Activated T-cell treated with anti-CD3 and anti-CD28 coated beads, Interleukin-2, amount 50 U/mL, for 1 hour (primary cell): ENCODE data around the gene EML4.
"Not testable (repeated sequence)": the region's sequence is repeated elsewhere in the genome, so short reads cannot be mapped to it uniquely, and the experiment has no call there.

Source experiments
- DNase-seq: peaks from one replicate; pipeline ENCODE4 v3.0.0-alpha.2; 2020

Gene EML4

DNA sequence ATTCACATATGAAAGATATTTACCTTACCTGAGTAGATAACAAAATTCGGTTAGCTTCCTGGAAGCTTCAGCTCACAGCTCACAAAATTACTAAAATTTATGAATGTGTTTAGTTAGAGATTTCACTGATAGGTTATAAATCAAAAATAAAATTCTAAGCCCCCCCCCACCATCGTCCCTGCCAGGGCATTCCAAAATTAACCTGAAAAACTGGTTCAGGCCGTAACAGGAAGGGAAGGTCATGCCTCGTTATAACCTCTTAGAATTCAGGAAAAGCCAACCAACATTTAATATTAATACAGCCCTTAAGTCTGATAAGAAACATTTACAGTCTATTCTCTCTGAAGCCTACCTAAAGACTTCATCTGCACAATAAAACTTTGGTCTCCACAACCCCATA, 143.0 kb downstream of the EML4 start:
- DNase-seq, result no peak

DNA sequence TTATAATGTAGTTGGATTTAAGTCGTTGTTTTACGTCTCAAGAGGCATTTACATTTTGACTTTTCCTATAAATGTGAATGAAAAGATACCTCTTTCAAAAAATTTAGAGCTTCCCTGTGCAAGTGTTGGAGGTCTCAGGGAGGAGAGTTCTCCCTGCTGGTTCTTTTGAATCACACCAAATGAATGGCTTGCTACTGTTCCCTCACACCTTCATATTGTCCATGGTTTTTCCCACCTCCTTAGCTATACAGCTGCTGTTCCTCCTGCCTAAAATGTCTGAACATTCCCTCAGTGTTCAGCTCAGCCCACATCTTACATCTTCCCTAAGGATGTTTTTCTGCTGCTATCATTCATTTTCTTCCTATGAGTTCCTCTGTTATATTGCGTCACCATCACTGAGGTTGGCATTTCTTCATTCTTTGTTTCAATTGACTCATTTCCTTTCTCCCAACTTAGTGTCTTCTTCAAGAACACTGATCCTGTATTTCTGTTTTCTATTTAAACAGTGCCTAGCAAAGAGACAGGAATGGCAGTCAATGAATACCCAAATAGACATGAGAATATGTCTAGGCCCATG, 145.8 kb downstream of the EML4 start:
- no peak for DNase-seq

DNA sequence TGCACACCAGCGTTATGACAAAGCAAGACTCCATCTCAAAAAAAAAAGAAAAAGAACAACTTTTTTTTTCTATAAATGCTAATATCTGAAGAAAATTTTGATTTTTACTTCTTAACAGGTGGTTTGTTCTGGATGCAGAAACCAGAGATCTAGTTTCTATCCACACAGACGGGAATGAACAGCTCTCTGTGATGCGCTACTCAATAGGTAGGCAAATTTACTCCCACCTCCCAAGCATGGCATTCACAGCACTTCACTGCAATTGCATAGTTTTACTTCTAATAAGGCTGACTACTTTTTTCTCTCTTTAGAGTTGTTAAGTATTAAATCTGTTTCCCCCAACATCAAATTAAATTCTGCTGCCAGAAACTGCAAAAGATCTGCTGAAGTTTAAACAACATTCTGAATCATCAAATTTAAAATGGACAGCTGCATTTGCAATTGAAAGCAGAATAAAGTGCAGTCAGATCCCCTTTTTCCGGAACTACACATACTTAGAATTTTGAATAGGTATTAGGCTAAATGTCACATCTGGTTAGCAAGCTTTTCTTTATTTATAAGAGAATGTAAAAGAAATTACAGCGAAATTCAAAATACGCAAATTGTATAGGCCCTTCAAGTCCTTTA, 146.8 kb downstream of the EML4 start:
- no peak for DNase-seq

DNA sequence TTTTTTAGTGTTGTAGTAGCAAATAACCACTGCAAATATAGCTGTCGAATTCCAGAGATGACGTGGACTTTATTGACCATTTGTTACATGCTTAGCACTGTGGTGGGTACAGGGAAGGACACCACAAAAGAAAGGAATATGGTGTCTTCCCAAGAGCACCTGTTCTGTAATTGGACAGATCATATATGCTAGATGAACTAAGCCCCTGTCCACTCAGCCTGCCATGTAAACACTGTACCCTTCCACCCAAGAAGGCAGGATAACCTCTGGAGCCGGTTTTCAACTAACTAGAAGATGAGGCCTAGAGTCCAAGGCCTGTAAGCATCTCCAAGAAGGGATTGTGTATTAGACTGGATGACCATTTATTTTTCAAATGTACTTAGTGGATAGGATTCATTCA, 147.8 kb downstream of the EML4 start:
- DNase-seq, result no peak

DNA sequence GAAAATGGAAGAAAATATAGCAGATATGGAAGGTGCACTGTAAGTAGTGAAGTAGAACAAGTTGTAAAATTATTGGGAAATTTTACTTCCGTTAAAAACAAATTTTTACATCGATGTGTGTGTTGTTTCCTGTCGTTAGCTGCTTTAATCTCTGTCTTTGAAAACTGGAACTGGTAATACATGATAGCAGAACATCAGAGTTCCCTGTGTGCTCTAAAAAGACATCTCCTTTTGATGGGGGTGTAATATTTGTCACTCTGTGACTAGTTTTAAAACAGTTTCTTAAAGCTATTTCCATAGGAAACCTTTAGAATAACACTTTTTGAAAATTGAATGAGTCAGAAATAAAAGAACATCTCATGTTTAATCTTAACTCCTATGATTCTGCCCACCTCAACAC, 148.3 kb downstream of the EML4 start:
- DNase-seq, result no peak

DNA sequence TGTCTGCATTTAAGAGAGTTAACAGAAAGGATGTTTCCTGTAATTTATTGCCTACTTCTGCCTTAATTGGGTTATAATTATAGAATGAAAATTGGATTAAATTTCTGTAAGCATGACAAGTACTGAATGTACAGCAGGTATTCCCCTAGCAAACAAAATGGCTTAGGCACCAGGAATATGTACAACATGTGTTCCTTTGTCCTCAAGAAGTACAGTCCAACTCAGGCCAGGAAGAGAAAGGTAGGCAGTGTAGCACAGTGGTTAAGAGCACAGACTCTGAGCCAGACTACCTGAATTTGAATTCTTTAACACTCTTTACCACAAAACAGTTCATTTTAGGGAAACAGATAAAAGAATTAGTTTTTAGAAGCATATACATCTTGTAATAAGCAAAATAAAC, 148.8 kb downstream of the EML4 start:
- DNase-seq, result no peak

DNA sequence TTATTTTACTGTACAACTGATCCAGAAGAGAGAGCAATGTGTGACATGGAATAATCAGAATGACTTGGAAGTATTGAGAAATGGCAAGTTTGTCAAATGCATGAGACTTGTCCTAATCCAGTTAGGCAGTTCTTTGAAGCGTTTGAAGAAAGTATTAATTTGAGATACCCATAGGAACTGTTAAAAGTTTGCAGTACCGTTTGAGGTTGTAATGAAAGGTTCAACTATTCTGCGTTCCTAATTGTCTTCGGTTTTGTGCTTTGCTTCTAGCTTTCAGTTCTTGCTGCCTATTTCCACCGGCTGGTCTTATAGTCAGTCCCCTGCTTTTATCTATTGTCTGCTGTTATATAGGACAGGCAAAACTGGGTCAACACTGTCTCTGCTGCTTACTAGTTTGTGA, 150.1 kb downstream of the EML4 start:
- no peak for DNase-seq

DNA sequence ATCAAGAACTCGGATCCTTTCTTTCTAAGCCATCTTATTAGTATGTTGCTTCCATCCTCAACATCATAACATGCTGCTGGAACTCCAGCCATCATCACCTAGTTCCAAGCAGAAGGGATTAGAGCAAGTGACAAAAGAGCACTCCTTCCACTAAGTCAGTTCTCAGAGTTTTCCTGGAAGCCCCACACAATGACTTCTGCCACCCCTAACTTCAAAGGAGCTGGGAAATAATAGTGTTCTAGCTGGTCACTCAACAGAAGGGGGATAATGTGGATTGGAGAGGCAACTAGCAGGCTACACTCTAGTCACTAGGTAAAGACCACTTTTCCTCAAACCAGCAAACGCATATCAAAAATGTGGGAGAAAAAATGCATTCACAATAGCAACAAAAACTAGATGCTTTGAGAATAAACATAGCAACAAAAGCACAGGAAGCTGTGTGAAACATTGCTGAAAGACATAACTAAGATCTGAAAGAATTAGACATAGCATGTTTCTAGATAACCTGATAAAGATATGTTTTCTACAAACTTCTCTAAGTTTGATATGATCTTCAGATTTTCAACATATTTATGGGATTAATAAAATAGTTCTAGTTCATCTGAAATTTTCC, 152.4 kb downstream of the EML4 start:
- DNase-seq, result no peak

DNA sequence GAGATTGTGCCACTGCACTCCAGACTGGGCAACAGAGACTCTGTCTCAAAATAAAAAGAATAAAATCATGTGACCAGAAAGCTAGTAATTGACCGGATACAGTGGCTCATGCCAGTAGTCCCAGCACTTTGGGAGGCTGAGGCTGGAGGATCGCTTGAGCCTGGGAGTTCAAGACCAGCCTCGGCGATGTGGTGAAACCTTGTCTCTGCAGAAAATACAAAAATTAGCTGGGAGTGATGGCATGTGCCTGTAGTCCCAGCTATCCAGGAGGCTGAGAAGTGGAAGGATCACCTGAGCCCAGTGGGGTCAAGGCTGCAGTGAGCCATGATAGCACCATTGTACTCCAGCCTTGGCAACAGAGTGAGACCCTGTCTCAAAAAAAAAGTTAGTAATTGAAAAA, 155.1 kb downstream of the EML4 start:
- no peak for DNase-seq

DNA sequence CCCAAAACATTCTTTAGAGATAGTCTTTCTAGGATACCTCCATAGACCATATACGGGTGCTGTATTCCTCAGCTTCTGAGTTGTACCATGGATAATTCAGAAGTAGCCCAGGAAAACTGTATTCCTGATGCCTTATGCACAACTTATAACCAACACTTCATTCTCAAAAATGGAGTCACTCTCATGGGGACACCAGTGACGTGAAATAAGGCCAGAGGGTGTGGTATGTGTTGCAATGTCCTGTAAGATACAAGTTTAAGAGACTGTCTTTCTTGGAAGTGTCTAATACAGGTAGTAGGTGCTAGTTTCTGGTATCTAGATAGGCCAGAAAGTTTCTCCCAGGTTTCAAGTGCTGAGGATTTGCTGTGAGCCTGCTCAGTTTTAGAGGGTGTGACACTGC, 155.8 kb downstream of the EML4 start:
- DNase-seq, result no peak

DNA sequence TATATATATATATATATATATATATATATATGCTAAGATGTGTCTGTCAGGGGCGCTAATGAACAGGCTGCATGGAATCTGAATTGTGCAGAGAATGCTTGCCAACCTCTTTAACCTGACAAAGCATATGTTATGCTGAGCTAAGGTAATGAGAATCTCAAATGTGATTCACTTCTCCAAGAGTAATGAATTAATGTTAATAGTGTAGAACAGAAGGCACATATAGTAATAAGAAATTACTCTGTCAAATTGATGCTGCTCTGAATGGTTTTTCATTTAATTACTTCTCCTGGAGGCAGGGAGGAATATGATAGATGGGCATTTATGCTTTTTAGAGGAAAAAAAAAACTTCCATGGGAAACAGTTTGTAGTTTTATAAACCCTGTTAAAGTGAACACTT, 156.5 kb downstream of the EML4 start:
- no peak for DNase-seq

DNA sequence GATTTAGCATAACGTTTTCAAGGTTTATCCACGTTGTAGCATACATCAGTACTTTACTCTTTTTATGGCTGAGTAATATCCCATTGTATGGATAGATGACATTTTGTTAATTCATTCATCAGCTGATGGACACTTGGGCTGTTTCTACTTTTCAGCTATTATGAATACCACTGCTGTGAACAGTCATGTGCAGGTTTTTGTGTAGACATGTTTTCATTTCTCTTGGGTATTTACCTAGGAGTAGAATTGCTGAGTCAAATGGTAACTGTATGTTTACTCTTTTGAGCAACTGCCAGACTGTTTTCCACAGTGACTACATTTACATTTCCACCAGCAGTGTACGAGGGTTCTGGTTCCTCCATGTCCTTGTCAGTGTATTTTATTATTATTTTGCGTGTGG, 158.0 kb downstream of the EML4 start:
- DNase-seq, result no peak

DNA sequence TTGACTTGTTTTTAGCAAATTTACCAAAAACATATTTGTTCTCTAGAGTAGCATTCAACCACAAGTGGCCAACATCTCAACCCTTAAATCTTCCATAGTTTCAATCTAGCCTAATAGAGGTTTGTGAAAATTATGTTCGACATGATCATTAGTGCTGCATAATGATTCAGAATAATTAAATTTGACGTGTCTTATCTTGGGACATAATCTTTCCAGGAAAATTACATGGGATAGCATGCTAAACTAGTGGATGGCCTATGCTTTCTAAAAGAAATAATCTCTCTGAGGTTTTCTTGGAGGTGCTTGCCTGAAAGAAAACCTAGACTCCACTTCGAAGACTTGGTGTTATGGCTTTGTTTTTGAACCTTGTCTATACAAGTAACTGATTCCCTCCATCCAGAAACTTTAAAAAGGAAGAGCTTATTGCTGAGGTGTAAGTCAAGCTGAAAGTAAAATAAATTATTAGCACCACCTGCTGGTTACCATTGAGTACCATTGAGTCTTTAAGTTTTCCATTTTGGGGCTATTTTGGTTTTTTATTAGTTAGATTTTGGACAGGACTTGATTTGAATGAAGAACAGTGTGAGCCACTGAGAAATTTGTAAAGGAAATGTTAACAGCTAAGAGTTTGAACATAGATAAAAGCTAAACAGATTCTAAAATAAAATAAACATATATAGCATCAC, 159.1 kb downstream of the EML4 start:
- DNase-seq, result no peak

DNA sequence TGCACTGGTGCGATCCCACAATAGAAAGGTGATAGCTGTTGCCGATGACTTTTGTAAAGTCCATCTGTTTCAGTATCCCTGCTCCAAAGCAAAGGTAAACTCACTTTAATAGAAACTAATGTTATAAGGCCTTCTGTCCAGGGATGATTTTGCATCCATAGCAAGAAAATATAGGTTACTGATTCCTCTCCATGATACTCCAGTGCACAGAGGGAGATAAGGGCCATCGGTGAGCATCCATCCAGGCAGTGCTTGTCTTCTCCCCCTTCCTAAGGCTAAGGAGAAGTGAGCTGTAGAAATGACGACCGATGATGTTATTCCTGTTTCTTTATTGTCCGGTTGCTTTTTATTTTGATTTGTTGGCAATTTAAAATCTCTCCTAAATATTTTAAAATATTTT, 159.8 kb downstream of the EML4 start:
- no peak for DNase-seq

DNA sequence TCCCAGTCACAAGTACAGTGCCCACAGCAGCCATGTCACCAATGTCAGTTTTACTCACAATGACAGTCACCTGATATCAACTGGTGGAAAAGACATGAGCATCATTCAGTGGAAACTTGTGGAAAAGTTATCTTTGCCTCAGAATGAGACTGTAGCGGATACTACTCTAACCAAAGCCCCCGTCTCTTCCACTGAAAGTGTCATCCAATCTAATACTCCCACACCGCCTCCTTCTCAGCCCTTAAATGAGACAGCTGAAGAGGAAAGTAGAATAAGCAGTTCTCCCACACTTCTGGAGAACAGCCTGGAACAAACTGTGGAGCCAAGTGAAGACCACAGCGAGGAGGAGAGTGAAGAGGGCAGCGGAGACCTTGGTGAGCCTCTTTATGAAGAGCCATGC, 160.6 kb downstream of the EML4 start:
- DNase-seq, result no peak

DNA sequence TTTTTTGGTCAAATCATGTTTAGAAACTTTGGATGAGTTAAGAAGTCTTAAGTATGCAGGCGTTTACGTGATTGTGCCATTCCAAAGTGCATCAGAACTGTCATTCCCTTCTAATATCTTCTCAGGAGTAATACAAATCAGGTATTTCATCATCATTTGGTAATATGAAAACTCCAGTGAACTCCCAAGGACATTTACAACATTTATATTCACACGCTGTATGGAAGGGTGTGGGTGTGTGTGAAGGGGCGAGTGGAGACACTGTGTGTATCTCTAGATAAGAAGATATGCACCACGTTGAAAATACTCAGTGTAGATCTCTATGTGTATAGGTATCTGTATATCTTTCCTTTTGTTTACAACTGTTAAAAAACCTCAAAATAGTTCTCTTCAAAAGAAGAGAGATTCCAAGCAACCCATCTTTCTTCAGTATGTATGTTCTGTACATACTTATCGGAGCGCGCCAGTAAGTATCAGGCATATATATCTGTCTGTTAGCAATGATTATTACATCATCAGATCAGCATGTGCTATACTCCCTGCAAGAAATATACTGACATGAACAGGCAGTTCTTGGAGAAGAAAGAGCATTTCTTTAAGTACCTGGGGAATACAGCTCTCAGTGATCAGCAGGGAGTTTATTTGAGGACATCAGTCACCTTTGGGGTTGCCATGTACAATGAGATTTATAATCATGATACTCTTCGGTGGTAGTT, 162.6 kb downstream of the EML4 start:
- DNase-seq, result no peak

DNA sequence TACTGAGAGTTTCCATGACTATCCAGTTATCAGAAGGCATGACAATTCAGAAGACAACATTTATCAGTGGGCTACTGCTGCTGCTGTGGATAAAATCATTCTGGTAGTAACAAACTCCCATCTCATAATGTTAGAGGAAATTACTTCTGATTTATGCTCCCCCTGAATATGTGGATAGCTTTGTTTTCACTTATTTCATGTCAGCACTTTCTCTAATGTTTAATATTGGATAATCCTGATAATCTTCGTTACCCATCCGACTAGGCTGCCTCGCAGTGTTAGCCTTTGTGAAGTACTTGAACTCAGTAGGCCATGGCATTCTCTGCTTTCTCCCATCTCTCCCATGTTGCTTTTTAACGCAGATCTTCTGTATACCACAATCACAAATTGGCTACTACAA, 163.4 kb downstream of the EML4 start:
- DNase-seq, result no peak

DNA sequence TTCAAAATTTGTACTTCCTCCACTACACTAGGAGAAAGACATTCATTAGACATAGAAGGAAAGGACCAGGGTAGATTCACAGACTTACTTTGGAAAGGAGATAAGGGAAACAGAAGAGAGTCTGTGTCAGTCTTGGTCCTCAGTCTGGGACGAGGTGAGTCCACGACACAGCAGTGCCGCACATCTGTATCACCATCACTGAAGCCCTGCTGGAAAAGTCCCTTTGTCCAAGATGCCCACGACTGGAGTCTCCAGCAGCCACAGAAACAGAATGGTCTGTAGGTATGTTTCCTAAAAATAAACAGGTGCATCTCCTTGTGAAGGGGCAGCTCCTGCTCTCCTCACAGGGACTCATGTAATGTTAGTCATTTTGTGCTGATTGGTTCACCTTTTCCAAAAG, 164.4 kb downstream of the EML4 start:
- no peak for DNase-seq

DNA sequence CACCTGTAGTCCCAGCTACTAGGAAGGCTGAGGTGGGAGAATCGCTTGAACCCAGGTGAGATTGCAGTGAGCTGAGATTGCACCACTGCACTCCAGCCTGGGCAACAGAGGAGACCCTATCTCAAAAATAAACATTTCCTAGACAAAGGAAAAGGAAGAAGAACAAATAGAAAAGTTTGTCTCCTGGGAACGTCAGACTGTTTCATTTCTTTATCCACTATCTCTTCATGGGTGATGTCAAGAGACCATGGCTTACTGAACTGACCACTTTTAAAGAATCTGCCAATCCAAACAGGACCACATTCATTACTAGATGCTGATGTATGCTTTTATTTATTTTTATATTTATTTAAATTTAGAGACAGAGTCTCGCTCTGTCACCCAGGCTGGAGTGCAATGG, 165.1 kb downstream of the EML4 start:
- DNase-seq, result no peak

DNA sequence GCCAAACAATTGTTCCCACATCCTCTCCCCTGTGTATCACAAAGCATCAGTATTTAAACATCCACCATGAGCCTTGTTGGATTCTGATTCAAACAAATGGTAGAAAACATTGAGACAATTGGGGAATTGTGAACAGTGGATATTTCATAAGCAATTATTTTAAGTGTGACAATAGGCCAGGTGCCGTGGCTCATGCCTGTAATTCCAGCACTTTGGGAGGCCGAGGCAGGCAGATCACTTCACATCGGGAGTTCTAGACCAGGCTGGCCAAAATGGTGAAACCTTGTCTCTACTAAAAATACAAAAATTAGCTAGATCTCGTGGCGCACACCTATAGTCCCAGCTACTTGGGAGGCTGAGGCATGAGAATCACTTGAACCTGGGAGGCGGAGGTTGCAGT, 165.7 kb downstream of the EML4 start:
- not testable (repeated sequence) for DNase-seq

DNA sequence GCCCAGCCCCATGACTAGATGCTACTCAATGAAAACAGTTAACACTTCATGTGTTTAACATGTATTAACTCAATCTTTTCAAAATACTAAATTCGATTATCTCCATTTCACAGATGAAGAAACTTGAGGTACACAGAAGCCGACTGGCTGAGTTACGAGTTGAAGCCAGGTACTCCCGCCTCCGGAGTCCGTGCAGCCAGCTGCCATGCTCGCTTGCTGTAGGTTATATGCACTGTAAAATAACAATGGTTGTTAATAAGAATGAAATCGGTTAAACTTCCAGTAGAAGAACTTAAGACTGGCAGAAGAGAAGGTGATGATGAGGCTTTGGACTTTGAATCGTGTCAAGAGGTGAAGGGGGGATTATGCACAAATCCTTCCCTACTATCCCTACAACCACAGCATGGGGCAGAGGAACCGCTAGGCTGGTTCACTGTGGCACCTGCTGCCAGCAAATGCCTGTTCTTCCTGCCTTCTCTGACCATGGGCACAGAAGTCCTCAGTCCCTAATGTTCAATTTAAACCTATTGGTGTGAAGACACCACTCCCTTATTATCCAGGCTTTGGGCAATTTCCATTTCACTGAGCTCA, 166.5 kb downstream of the EML4 start:
- DNase-seq, result no peak

DNA sequence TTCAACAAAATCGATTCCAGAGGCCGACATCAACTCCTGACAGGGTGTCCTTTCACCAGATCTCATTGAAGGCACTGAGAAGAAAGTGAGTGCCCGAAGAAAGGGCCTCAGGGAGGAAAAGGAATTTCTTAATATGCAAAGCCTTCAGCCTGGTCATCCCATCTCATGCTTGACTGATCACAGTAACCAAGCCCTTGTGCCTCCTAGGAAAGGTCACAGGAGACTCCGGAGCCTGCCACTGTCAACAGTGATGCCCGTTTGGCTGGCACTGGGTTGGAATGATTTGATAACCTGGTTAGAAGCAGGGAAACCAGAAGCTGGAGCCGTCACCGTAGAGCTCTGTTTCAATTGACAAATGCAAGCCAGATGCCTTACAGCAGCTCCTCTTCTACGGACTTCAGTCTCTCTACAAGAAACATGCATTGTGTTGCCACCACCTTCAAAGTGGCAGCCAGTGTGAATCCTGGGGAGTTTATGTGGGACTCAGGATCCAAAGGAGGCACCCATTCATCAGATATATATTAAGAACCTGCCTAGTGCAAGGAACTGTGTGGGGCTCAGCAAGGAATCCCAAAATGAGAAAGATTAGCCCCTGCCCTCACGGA, 167.3 kb downstream of the EML4 start:
- no peak for DNase-seq

DNA sequence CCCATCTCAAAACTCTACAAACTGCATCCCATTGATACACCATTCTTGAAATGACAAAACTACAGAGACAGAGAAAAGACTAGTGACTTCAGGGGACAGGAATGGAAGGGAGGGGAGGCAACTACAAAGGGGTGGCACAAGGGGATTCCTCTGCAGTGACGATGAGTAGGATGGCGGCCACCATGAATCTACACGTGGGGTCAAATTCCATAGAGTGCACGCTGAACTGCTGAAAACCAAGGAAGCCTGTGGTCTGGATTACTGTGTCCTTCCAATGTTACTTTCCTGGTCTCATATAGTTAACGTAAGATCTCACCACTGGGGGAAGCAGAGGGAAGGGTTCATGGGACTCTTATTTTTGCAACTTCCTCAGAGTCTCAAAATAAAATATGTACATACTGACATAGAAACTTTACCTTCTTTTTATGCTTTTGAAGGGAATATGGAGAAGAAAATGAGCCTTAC, 168.2 kb downstream of the EML4 start:
- no peak for DNase-seq
